Stomach (tissue), 9 donors: ENCODE data around the gene TMPRSS2. TPM values are rescaled to one million over a fixed set of nuclear protein-coding genes. Genes with fewer than 3 reads are reported as not detected.

Experiments
- DNase-seq, 2 donors: peaks; one replicate each; pipeline versions ENCODE4 v3.0.0 to v3.0.0-alpha.2; 2013 to 2019
- H3K27ac ChIP-seq, 5 donors: fragments of 200-600 bp in 4 of 5; sonication (generic) in 4 of 5; one replicate each; pipeline ENCODE4 v1.5.1; 2013 to 2019; ENCODE audit warnings: mild to moderate bottlenecking in 1 of 5, moderate library complexity in 1 of 5
- H3K27me3 ChIP-seq, 3 donors: fragments of 200-600 bp; sonication (generic); one replicate each; pipeline ENCODE4 v1.5.1; 2017 to 2019; ENCODE audit warnings: mixed run types in 1 of 3
- H3K36me3 ChIP-seq, 4 donors: fragments of 200-600 bp; sonication (generic); 1 replicate in 3 of 4; 2 replicates in 1 of 4; pipeline ENCODE4 v1.5.1; 2016 to 2019
- H3K4me1 ChIP-seq, 4 donors: fragments of 200-600 bp; sonication (generic); one replicate each; pipeline ENCODE4 v1.5.1; 2016 to 2019
- H3K4me3 ChIP-seq, 4 donors: fragments of 200-600 bp; sonication (generic) in 3 of 4; one replicate each; pipeline ENCODE4 v1.5.1; 2016 to 2019; ENCODE audit warnings: mild to moderate bottlenecking in 1 of 4
- H3K9me3 ChIP-seq, 4 donors: fragments of 200-600 bp; sonication (generic); one replicate each; pipeline ENCODE4 v1.5.1; 2016 to 2019
- EP300 ChIP-seq: sonication (generic); formaldehyde crosslinking; IDR thresholded peaks from one replicate; pipeline ENCODE4 v1.6.1; 2017; ENCODE audit warnings: antibody characterized with exemption
- POLR2A ChIP-seq, 4 donors: fragments of 450-650 bp; IDR thresholded peaks; one replicate each; pipeline ENCODE4 v1.6.1; 2016; ENCODE audit warnings: antibody characterized with exemption in 4 of 4, control low read depth in 2 of 4, mild to moderate bottlenecking in 1 of 4, moderate library complexity in 1 of 4
- POLR2AphosphoS5 ChIP-seq, 3 donors: sonication (generic); formaldehyde crosslinking; IDR thresholded peaks; one replicate each; pipeline ENCODE4 v1.6.1; 2016; ENCODE audit warnings: antibody characterized with exemption in 3 of 3
- WGBS, 5 donors: extraction: QIAGEN DNeasy Blood & Tissue Kit in 3 of 5; methylation state at CpG; one replicate each; pipeline versions ENCODE4 v1.1.5 to v1.1.7; 2013 to 2018; 5-methylcytosine and 5-hydroxymethylcytosine counted together
- intact Hi-C: fragments of 100-400 bp; cut with DNase I; formaldehyde crosslinking; loops from one replicate; pipeline ENCODE4 v1.15.1; 2023; ENCODE audit warnings: low total_unique reads
- polyA plus RNA-seq, 3 donors: library from polyadenylated mRNA; stranded (reverse); fragments of 200-250 nt; gene quantifications; one replicate each; pipeline ENCODE4 v1.2.3, GENCODE V29; 2013
- total RNA-seq, 5 donors: library from RNA; depleted of rRNA; stranded (reverse); fragments of >200 nt; gene quantifications; one replicate each; pipeline versions ENCODE4 v1.1.0 to v1.2.3, GENCODE V29; 2014 to 2016
- TF ChIP-seq, protein P1 (sequence below), 7 experiments: fragments of 450-650 bp in 4 of 7; fragments of 200-600 bp in 3 of 7; sonication (generic) in 3 of 7; IDR thresholded peaks; one replicate each; pipeline ENCODE4 v1.5.1; 2016 to 2019; ENCODE audit warnings: antibody characterized with exemption in 7 of 7, control low read depth in 2 of 7, mild to moderate bottlenecking in 1 of 7
- donor health status: healthy with polysubstance abuse.
- donor health status: Bipolar disorder and iron deficiency.
- donor health status: healthy.

The TMPRSS2 gene
- total and polyA plus RNA-seq, 8 donors, result 58.2 to 554 (median 125) TPM

DNA sequence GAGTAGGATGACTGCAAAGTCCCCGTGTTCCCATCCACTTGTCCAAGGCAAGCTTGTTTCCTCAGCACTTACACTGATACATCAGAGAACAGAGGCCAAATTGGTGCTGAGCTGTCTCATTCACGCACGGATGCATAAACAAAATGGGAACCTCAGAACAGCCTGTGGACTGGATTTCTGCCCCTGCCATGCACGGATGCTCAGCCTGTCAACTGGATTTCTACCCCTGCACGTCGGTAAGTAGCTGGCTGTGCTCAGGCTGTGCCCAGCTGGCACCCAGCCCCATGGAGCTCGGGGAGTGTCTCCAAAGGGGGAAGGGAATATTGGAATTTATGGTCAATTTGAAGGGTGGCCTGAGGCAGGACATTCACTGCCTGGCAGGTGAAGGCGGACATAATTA lies 40.8 kb upstream of the TMPRSS2 start:
- TF ChIP-seq, protein P1, sequence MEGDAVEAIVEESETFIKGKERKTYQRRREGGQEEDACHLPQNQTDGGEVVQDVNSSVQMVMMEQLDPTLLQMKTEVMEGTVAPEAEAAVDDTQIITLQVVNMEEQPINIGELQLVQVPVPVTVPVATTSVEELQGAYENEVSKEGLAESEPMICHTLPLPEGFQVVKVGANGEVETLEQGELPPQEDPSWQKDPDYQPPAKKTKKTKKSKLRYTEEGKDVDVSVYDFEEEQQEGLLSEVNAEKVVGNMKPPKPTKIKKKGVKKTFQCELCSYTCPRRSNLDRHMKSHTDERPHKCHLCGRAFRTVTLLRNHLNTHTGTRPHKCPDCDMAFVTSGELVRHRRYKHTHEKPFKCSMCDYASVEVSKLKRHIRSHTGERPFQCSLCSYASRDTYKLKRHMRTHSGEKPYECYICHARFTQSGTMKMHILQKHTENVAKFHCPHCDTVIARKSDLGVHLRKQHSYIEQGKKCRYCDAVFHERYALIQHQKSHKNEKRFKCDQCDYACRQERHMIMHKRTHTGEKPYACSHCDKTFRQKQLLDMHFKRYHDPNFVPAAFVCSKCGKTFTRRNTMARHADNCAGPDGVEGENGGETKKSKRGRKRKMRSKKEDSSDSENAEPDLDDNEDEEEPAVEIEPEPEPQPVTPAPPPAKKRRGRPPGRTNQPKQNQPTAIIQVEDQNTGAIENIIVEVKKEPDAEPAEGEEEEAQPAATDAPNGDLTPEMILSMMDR (IDR thresholded peaks at IDR 0.05), result no peak
- TF ChIP-seq POLR2A (IDR thresholded peaks at IDR 0.05), result no peak
- H3K4me1 ChIP-seq, result peaks cover 0 to 15% (median 9%) of the 10 kb centered on the region in 4 donors
- peak in 1 of 2 donors; percentile 18 for DNase-seq
- no peak overlapping the region for H3K27ac ChIP-seq
- H3K9me3 ChIP-seq, result no peaks in the 10 kb centered on the region
- no peaks in the 10 kb centered on the region for H3K36me3 ChIP-seq
- no peak overlapping the region for H3K4me3 ChIP-seq
- 56 to 75% (median 64%) methylated on average over 8 of the region's 8 CpGs for WGBS, 5 donors
- peaks cover 0 to 5% (median 0%) of the 10 kb centered on the region in 3 donors for H3K27me3 ChIP-seq
- intact Hi-C loops, result no loop called here

DNA sequence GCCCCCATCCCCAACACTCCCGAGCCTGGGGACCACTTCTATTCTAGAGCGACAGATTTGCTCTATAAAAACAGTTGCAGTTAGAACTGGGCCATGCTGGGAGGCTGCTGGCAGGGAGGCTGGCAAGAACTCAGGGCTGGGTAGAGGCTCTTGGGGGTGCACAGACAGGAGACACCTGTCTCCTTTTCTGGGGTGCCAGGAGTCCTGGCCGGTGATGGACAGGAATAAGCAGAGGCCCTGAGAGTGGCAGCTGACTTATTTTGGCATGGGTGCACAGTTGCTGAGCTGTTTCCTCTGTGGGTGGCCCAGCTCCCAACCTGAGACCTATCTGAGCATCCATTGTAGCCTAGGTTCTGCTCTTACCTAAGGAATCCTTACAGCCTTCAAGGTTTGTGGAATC lies 39.2 kb upstream of the TMPRSS2 start:
- 78 to 94% (median 90%) methylated on average over 3 of the region's 3 CpGs for whole genome bisulfite sequencing, 5 donors
- intact Hi-C loops, result no loop called here
- Histone ChIP-seq H3K4me1 (peaks cover 0 to 14% (median 8%) of the 10 kb centered on the region in 4 donors), H3K4me3 (no peak overlapping the region), H3K36me3 (no peaks in the 10 kb centered on the region), H3K27me3 (peaks cover 0 to 11% (median 0%) of the 10 kb centered on the region in 3 donors), H3K27ac (no peak overlapping the region), H3K9me3 (no peaks in the 10 kb centered on the region)
- DNase-seq, result no peak
- TF ChIP-seq, protein P1 (IDR thresholded peaks at IDR 0.05), result no peak
- TF ChIP-seq POLR2AphosphoS5 (IDR thresholded peaks at IDR 0.05) (no peak), POLR2A (IDR thresholded peaks at IDR 0.05) (no peak), EP300 (no peak)

DNA sequence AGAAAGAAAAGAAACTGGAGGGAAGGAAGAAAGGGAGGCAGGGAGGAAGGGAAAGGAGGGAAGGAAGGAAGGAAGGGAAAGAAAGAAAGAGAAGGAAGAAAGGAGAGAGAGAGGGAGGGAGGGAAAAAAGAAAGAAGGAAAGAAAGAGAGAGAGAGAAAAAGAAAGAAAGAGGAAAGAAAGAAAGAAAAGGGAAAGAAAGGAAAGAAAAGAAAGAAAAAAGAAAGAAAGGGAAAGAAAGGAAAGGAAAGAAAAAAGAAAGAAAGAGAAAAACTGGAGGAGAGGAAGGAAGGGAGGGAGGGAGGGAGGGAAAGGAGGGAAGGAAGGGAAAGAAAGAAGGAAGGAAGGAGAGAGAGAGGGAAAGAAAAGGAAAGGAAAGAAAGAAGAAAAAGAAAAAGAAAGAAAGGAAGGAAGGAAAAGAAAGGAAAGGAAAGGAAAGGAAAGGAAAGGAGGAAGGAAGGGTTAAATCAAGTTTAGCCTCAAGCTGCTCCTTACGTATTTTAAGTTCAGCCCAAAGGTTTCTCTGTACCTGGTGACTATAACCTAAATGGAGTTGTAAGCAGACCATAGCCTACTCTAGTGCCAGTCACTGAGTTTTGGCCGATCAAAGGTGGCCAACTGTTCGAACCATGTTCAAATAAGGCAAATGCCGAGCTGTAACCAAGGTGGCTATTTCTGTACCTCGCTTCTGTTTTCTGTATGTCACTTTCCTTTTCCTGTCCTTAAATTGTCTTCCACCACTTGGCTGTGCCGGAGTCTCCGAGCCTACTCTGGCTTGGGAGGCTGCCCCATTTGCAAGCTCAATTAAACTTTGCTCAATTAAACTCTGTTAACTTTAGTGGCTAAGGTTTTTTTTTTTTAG lies 37.8 kb upstream of the TMPRSS2 start:
- Histone ChIP-seq H3K4me3 (no peak overlapping the region), H3K27me3 (peaks cover 0 to 11% (median 0%) of the 10 kb centered on the region in 3 donors), H3K4me1 (peaks cover 0 to 11% (median 6%) of the 10 kb centered on the region in 4 donors), H3K9me3 (no peaks in the 10 kb centered on the region), H3K27ac (peak overlapping the region in 2 of 5 donors; percentile 29 to 33), H3K36me3 (no peaks in the 10 kb centered on the region)
- 35 to 39% (median 39%) methylated on average over 7 of the region's 7 CpGs for WGBS, 5 donors
- TF ChIP-seq, protein P1 (IDR thresholded peaks at IDR 0.05), result no peak
- TF ChIP-seq POLR2AphosphoS5 (IDR thresholded peaks at IDR 0.05) (no peak), POLR2A (IDR thresholded peaks at IDR 0.05) (no peak), EP300 (no peak)
- intact Hi-C loops, result no loop called here
- no peak for DNase-seq

DNA sequence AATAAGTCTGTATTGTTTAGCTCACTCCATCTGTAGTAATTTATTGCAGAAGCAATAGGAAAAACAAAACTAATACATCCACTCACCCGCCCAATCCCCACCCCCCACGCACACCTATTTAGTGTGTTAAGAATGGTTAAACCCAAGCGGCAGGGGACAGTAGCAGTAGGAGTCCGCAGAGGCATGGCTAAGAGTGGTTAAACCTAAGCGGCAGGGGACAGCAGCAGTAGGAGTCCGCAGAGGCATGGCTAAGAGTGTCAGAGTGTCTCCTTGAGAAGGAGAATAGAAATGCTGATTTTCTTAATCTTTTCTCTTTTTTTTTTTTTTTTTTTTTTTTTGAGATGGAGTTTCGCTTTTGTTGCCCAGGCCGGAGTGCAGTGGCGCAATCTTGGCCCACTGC lies 34.8 kb upstream of the TMPRSS2 start:
- DNase-seq, result no peak
- WGBS, 5 donors, result 93 to 97% (median 94%) methylated on average over 6 to 9 of the region's 9 CpGs
- H3K4me1 ChIP-seq, result peaks cover 0 to 11% (median 6%) of the 10 kb centered on the region in 4 donors
- H3K36me3 ChIP-seq, result no peaks in the 10 kb centered on the region
- H3K27ac ChIP-seq, result no peak overlapping the region
- no peak overlapping the region for H3K4me3 ChIP-seq
- intact Hi-C loops, result no loop called here
- H3K27me3 ChIP-seq, result peaks cover 0 to 11% (median 0%) of the 10 kb centered on the region in 3 donors
- H3K9me3 ChIP-seq, result no peaks in the 10 kb centered on the region
- TF ChIP-seq, protein P1 (IDR thresholded peaks at IDR 0.05), result no peak
- TF ChIP-seq EP300 (no peak), POLR2AphosphoS5 (IDR thresholded peaks at IDR 0.05) (no peak), POLR2A (IDR thresholded peaks at IDR 0.05) (no peak)
